ENCODE measurements around the gene MTG1.

MTG1 gene

GRCh38 chr10:133377025-133377817, 16.7 kb upstream of the MTG1 start:
- Histone ChIP-seq H3K4me3 (ENCODE audit: low read length, poor library complexity, severe bottlenecking) (no peak overlapping the region), H3K9me2 (replicated peaks; ENCODE audit: low read depth, low read length) (no peaks in the 10 kb centered on the region), H2AFZ (ENCODE audit: low read length) (no peak overlapping the region), H3F3A (ENCODE audit: low read depth) (no peaks in the 10 kb centered on the region; the same call in 1 of the 2 replicates), H3K4me2 (ENCODE audit: low read depth, low read length, poor library complexity, severe bottlenecking) (peak overlapping the region; percentile 97), H4K20me1 (ENCODE audit: insufficient read depth, low read length, poor library complexity, severe bottlenecking) (peaks cover 3% of the 10 kb centered on the region), H3K9me3 (ENCODE audit: insufficient read depth, low read depth, low read length) (no peaks in the 10 kb centered on the region), H3K4me1 (ENCODE audit: insufficient read depth, low read length, poor library complexity, severe bottlenecking) (peaks cover 22% of the 10 kb centered on the region), H3K79me2 (ENCODE audit: insufficient read depth, low read length) (peaks cover 4% of the 10 kb centered on the region), H3K9ac (ENCODE audit: low read depth, low read length, poor library complexity, severe bottlenecking) (no peak overlapping the region), H3K36me3 (ENCODE audit: insufficient read depth, low read length) (no peaks in the 10 kb centered on the region), H3K27me3 (ENCODE audit: insufficient read depth, low read length, poor library complexity, severe bottlenecking) (no peaks in the 10 kb centered on the region)
- TF ChIP-seq EZH2phosphoT487 (IDR thresholded peaks at IDR 0.05; ENCODE audit: borderline replicate concordance) (no peak), CTCF (conservative IDR thresholded peaks at IDR 0.05; ENCODE audit: low read length) (no peak)

- H4K20me1 ChIP-seq (ENCODE audit: insufficient read depth, low read length, poor library complexity, severe bottlenecking) = no peaks in the 10 kb centered on the region
- no peaks in the 10 kb centered on the region for H3K27me3 ChIP-seq (ENCODE audit: insufficient read depth, low read length, poor library complexity, severe bottlenecking)
These were observed 16.1 kb upstream of the MTG1 start for GRCh38 chr10:133377818-133378250.

GRCh38 chr10:133378251-133379096, 15.5 kb upstream of the MTG1 start:
- Histone ChIP-seq H3K4me3 (ENCODE audit: low read length, poor library complexity, severe bottlenecking) (peak overlapping the region; percentile 80), H2AFZ (ENCODE audit: low read length) (peak overlapping the region; percentile 98), H3K9me3 (ENCODE audit: insufficient read depth, low read depth, low read length) (no peaks in the 10 kb centered on the region), H3K9ac (ENCODE audit: low read depth, low read length, poor library complexity, severe bottlenecking) (peak overlapping the region; percentile 74), H4K20me1 (ENCODE audit: insufficient read depth, low read length, poor library complexity, severe bottlenecking) (no peaks in the 10 kb centered on the region), H3K79me2 (ENCODE audit: insufficient read depth, low read length) (no peaks in the 10 kb centered on the region), H3K4me1 (ENCODE audit: insufficient read depth, low read length, poor library complexity, severe bottlenecking) (peaks cover 19% of the 10 kb centered on the region), H3K36me3 (ENCODE audit: insufficient read depth, low read length) (no peaks in the 10 kb centered on the region), H3F3A (ENCODE audit: low read depth) (no peaks in the 10 kb centered on the region; the same call in 1 of the 2 replicates), H3K27me3 (ENCODE audit: insufficient read depth, low read length, poor library complexity, severe bottlenecking) (no peaks in the 10 kb centered on the region), H3K4me2 (ENCODE audit: low read depth, low read length, poor library complexity, severe bottlenecking) (peak overlapping the region; percentile 97), H3K9me2 (replicated peaks; ENCODE audit: low read depth, low read length) (no peaks in the 10 kb centered on the region)
- no peak for TF ChIP-seq CTCF (conservative IDR thresholded peaks at IDR 0.05; ENCODE audit: low read length)
- TF ChIP-seq EZH2phosphoT487 (IDR thresholded peaks at IDR 0.05; ENCODE audit: borderline replicate concordance) = no peak

More at GRCh38 chr10:133377818-133378250, 16.1 kb upstream of the MTG1 start:
- Histone ChIP-seq H3K9me3 (ENCODE audit: insufficient read depth, low read depth, low read length) (no peaks in the 10 kb centered on the region), H3K9ac (ENCODE audit: low read depth, low read length, poor library complexity, severe bottlenecking) (peak overlapping the region; percentile 74), H3K36me3 (ENCODE audit: insufficient read depth, low read length) (no peaks in the 10 kb centered on the region), H3K4me3 (ENCODE audit: low read length, poor library complexity, severe bottlenecking) (peak overlapping the region; percentile 80), H3K4me2 (ENCODE audit: low read depth, low read length, poor library complexity, severe bottlenecking) (peak overlapping the region; percentile 97), H3K79me2 (ENCODE audit: insufficient read depth, low read length) (no peaks in the 10 kb centered on the region), H3K9me2 (replicated peaks; ENCODE audit: low read depth, low read length) (no peaks in the 10 kb centered on the region), H3F3A (ENCODE audit: low read depth) (no peaks in the 10 kb centered on the region; the same call in 1 of the 2 replicates), H2AFZ (ENCODE audit: low read length) (peak overlapping the region; percentile 98), H3K4me1 (ENCODE audit: insufficient read depth, low read length, poor library complexity, severe bottlenecking) (peaks cover 19% of the 10 kb centered on the region)
- TF ChIP-seq CTCF (conservative IDR thresholded peaks at IDR 0.05; ENCODE audit: low read length) (no peak), EZH2phosphoT487 (IDR thresholded peaks at IDR 0.05; ENCODE audit: borderline replicate concordance) (no peak)

Data from Loucy (cell line).